ENCODE results near the gene FASTK. TPM values are rescaled to one million over a fixed set of nuclear protein-coding genes. Genes with fewer than 3 reads are reported as not detected.
A peak's percentile ranks its signal among the peaks of the same experiment; 100 is the strongest.

Gene FASTK
- total and polyA plus RNA-seq, 10 donors, result 72.9 to 183 (median 85.5) TPM

DNA sequence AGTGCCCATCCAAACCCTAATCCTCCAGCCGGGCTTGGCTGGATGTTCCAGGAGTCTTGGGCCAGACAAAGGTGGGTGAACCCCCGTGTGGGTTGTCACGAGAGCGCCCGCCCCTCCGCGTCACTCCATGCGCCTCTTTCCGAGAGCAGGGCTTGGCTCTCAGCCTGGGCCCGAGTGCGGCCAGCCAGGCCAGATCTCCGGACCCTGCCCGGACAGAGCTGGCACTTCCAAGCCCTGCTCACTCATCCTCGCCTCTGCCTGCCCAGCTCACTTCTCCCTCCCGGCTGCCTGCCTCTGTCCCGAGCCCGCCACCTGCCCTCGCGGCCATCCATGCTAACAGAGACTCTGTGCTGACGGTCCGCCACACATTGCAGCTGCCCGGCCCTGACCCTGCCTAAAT is 40.3 kb upstream of the FASTK start:
- Histone ChIP-seq H3K27ac (no peak overlapping the region), H3K4me1 (peaks cover 0 to 24% (median 12%) of the 10 kb centered on the region in 6 donors), H3K36me3 (peaks cover 0 to 92% (median 44%) of the 10 kb centered on the region in 6 donors), H3K9me3 (no peaks in the 10 kb centered on the region), H3K4me3 (no peak overlapping the region), H3K27me3 (replicated peaks in 1 of 7) (peaks cover 0 to 2% (median 0%) of the 10 kb centered on the region in 7 donors)
- TF ChIP-seq, protein P1, sequence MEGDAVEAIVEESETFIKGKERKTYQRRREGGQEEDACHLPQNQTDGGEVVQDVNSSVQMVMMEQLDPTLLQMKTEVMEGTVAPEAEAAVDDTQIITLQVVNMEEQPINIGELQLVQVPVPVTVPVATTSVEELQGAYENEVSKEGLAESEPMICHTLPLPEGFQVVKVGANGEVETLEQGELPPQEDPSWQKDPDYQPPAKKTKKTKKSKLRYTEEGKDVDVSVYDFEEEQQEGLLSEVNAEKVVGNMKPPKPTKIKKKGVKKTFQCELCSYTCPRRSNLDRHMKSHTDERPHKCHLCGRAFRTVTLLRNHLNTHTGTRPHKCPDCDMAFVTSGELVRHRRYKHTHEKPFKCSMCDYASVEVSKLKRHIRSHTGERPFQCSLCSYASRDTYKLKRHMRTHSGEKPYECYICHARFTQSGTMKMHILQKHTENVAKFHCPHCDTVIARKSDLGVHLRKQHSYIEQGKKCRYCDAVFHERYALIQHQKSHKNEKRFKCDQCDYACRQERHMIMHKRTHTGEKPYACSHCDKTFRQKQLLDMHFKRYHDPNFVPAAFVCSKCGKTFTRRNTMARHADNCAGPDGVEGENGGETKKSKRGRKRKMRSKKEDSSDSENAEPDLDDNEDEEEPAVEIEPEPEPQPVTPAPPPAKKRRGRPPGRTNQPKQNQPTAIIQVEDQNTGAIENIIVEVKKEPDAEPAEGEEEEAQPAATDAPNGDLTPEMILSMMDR (IDR thresholded peaks at IDR 0.05 in 8 of 11, conservative IDR thresholded peaks at IDR 0.05 in 3 of 11), result no peak
- TF ChIP-seq POLR2AphosphoS5 (IDR thresholded peaks at IDR 0.05) (no peak), POLR2A (IDR thresholded peaks at IDR 0.05) (no peak)
- no peak for DNase-seq
- 91 to 97% (median 94%) methylated on average over 22 of the region's 22 CpGs for WGBS, 5 donors
- intact Hi-C loops (cut with DNase I; ENCODE audit: low total_unique reads), result loop anchor here (10.0 kb wide), 1 partner anchor 184 kb away; no protein-coding TSS in a partner anchor

DNA sequence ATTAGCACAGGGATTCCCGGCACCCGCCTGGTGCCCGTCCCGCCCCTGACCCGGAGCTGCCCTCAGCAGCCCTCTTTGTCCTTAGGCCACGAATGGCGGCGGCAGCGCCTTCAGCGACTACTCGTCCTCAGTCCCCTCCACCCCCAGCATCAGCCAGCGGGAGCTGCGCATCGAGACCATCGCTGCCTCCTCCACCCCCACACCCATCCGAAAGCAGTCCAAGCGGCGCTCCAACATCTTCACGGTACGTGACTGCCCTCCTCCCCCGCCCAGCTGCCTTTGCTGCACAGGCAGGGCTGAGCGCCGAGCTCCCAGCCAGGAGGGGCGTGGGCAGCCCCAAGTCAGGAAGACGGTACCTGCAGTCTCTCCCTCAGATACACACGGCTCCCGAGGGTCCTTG is 39.3 kb upstream of the FASTK start:
- WGBS, 5 donors, result 92 to 96% (median 93%) methylated on average over 25 to 27 of the region's 27 CpGs
- H3K27me3 ChIP-seq (replicated peaks in 1 of 7), result peaks cover 0 to 8% (median 0%) of the 10 kb centered on the region in 7 donors
- TF ChIP-seq, protein P1 (IDR thresholded peaks at IDR 0.05 in 8 of 11, conservative IDR thresholded peaks at IDR 0.05 in 3 of 11), result no peak
- no peak for TF ChIP-seq POLR2A (IDR thresholded peaks at IDR 0.05)
- no peak for TF ChIP-seq POLR2AphosphoS5 (IDR thresholded peaks at IDR 0.05)
- no peaks in the 10 kb centered on the region for H3K9me3 ChIP-seq
- H3K4me1 ChIP-seq, result peaks cover 0 to 28% (median 14%) of the 10 kb centered on the region in 6 donors
- intact Hi-C loops (cut with DNase I; ENCODE audit: low total_unique reads), result loop anchor here (10.0 kb wide), 1 partner anchor 185 kb away; no protein-coding TSS in a partner anchor
- DNase-seq, result no peak
- H3K36me3 ChIP-seq, result peaks cover 0 to 82% (median 44%) of the 10 kb centered on the region in 6 donors
- no peak overlapping the region for H3K4me3 ChIP-seq
- H3K27ac ChIP-seq, result no peak overlapping the region

DNA sequence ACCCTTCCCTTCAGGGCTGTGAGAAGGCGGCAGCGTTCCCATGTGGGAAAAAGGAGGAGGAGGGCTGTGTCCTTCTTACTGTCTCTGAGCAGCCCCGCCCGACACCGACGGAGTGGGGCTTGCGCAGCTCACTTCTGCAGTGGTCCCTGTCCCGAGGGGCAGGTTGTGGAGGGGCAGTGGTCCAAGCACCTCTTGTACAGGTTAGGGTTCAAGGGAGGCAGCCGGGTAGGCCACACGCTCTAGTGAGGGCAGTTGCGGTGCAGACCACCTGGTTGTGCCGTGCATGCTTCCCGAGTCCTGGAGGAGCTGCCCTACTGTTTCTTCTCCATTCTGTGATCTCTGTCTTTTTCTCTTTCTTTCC is 38.4 kb upstream of the FASTK start:
- intact Hi-C loops (cut with DNase I; ENCODE audit: low total_unique reads), result no loop called here
- peaks cover 0 to 14% (median 0%) of the 10 kb centered on the region in 7 donors for H3K27me3 ChIP-seq (replicated peaks in 1 of 7)
- H3K9me3 ChIP-seq, result no peaks in the 10 kb centered on the region
- peaks cover 0 to 74% (median 44%) of the 10 kb centered on the region in 6 donors for H3K36me3 ChIP-seq
- 92 to 97% (median 95%) methylated on average over 13 of the region's 13 CpGs for WGBS, 5 donors
- H3K4me3 ChIP-seq, result no peak overlapping the region
- H3K4me1 ChIP-seq, result peaks cover 0 to 30% (median 17%) of the 10 kb centered on the region in 6 donors
- no peak overlapping the region for H3K27ac ChIP-seq
- DNase-seq, result no peak
- no peak for TF ChIP-seq POLR2AphosphoS5 (IDR thresholded peaks at IDR 0.05)
- TF ChIP-seq, protein P1 (IDR thresholded peaks at IDR 0.05 in 8 of 11, conservative IDR thresholded peaks at IDR 0.05 in 3 of 11), result no peak
- no peak for TF ChIP-seq POLR2A (IDR thresholded peaks at IDR 0.05)

DNA sequence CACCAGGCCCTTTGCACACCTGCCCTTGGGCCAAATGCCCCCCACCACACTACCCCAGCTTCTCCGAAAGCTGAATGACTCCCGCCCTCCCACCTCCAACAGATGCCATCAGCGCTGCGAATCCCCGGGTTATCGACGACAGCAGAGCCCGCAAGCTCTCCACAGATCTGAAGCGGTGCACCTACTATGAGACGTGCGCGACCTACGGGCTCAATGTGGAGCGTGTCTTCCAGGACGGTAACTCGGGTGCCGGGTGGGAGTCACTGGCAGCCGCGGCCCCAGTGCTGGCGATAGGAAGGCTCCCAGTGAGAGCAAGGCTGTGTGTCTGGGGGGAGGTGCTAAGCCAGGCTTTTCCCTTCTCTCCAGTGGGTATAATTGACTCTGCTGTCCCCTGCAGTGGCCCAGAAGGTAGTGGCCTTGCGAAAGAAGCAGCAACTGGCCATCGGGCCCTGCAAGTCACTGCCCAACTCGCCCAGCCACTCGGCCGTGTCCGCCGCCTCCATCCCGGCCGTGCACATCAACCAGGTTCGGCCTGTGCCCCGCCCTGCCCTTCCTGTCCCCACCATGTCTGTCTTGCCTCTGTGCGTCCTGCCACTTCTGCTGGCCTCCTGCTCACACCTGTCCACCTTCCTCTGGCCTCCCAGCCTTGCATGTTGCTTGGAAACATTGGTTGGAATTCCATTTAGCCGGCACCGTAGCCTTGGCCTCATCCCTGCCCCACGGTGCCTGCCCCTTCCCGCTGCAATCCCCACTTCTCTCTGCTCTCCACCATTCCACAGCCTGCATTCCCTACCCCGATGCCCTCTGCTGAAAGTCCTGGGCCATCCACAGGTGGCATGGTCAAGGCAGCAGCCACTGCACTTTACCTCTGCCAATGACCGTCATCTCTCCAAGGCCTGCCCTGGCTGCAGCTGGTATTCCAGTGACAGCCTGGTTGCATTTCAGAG is 37.8 kb upstream of the FASTK start:
- no peak overlapping the region for H3K4me3 ChIP-seq
- no peak overlapping the region for H3K27ac ChIP-seq
- TF ChIP-seq POLR2AphosphoS5 (IDR thresholded peaks at IDR 0.05) (peak in 1 of 3 donors; percentile 18), POLR2A (IDR thresholded peaks at IDR 0.05) (no peak)
- TF ChIP-seq, protein P1 (IDR thresholded peaks at IDR 0.05 in 8 of 11, conservative IDR thresholded peaks at IDR 0.05 in 3 of 11), result no peak
- H3K9me3 ChIP-seq, result no peaks in the 10 kb centered on the region
- 93 to 97% (median 94%) methylated on average over 32 to 38 of the region's 38 CpGs for WGBS, 5 donors
- H3K36me3 ChIP-seq, result peaks cover 0 to 69% (median 42%) of the 10 kb centered on the region in 6 donors
- intact Hi-C loops (cut with DNase I; ENCODE audit: low total_unique reads), result no loop called here
- no peak for DNase-seq
- peaks cover 0 to 33% (median 17%) of the 10 kb centered on the region in 6 donors for H3K4me1 ChIP-seq
- H3K27me3 ChIP-seq (replicated peaks in 1 of 7), result peaks cover 0 to 20% (median 0%) of the 10 kb centered on the region in 7 donors
